HL-60 (cell line): ENCODE measurements around the gene KAT8.

Source experiments
- DNase-seq, 2 experiments: peaks; one replicate each; pipeline ENCODE4 v3.0.0-alpha.2; 2010 to 2020; ENCODE audit warnings: low read depth in 1 of 2, low spot score in 1 of 2
- H3K27ac ChIP-seq: fragments of 250-450 bp; sonication (Bioruptor Pico); replicated peaks from 2 replicates; pipeline ENCODE4 v1.5.1; 2020; ENCODE audit warnings: mild to moderate bottlenecking, moderate library complexity
- H3K27me3 ChIP-seq: fragments of 250-450 bp; sonication (Bioruptor Pico); 2 replicates; pipeline ENCODE4 v1.5.1; 2021; ENCODE audit warnings: mild to moderate bottlenecking, moderate library complexity; ENCODE audit not compliant: insufficient read depth, poor library complexity, severe bottlenecking
- H3K4me3 ChIP-seq: replicated peaks from 2 replicates; pipeline ENCODE4 v1.5.1; 2011; ENCODE audit warnings: mild to moderate bottlenecking, control low read depth, low read length; ENCODE audit not compliant: insufficient read depth
- GABPA ChIP-seq: IDR thresholded peaks from 2 replicates; pipeline ENCODE4 v1.6.1; 2012; ENCODE audit warnings: low read depth
- POLR2AphosphoS5 ChIP-seq: IDR thresholded peaks from 2 replicates; pipeline ENCODE4 v1.6.1; 2012; ENCODE audit warnings: low read depth
- SPI1 ChIP-seq: IDR thresholded peaks from 2 replicates; pipeline ENCODE4 v1.6.1; 2012; ENCODE audit warnings: low read depth, mild to moderate bottlenecking, borderline replicate concordance
- TF ChIP-seq, protein P1 (sequence below): IDR thresholded peaks from one replicate; pipeline ENCODE4 v1.5.1; 2011; ENCODE audit warnings: low read length, control low read depth, inconsistent platforms; ENCODE audit not compliant: insufficient read depth
- TF ChIP-seq, protein P2 (sequence below): IDR thresholded peaks from 2 replicates; pipeline ENCODE4 v1.6.1; 2012; ENCODE audit warnings: low read depth; ENCODE audit not compliant: insufficient replicate concordance

KAT8 gene

DNA sequence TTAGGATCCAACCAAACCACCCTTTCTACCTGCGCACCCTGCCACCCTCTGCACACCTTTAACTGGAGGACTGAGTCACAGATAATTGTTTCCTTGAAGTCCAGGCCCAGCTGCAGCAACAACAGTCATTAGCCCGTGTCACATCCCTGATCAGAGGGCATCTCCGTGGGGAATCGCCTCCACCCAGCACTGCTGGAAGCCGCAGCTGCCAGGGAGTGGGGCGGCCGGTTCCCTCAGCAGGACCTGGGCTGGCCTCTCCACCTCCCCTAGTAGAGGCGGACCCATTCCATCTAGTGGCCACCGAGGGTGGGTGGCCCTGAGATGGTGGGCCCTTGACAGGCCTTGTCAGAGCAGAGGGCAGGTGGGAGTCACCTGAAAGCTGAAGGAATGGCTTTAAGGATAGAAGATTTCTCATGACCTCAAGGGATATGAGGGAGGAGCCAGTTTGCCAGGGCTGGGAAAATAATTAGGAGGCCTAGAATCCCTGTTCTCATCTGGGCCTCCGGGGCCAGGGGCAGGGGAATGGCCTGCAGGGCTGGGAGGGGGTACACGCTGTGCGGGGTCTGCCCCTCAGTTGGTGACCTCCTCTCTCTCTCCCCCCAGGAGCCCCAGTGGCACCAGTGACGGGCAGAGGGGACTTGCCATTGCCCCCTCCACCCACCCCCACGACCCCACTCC, 35.0 kb upstream of the KAT8 start:
- no peak for DNase-seq
- Histone ChIP-seq H3K4me3 (no peak overlapping the region), H3K27me3 (no peaks in the 10 kb centered on the region), H3K27ac (no peak overlapping the region)
- no peak for TF ChIP-seq POLR2AphosphoS5
- TF ChIP-seq, protein P1, sequence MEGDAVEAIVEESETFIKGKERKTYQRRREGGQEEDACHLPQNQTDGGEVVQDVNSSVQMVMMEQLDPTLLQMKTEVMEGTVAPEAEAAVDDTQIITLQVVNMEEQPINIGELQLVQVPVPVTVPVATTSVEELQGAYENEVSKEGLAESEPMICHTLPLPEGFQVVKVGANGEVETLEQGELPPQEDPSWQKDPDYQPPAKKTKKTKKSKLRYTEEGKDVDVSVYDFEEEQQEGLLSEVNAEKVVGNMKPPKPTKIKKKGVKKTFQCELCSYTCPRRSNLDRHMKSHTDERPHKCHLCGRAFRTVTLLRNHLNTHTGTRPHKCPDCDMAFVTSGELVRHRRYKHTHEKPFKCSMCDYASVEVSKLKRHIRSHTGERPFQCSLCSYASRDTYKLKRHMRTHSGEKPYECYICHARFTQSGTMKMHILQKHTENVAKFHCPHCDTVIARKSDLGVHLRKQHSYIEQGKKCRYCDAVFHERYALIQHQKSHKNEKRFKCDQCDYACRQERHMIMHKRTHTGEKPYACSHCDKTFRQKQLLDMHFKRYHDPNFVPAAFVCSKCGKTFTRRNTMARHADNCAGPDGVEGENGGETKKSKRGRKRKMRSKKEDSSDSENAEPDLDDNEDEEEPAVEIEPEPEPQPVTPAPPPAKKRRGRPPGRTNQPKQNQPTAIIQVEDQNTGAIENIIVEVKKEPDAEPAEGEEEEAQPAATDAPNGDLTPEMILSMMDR = no peak
- TF ChIP-seq, protein P2, sequence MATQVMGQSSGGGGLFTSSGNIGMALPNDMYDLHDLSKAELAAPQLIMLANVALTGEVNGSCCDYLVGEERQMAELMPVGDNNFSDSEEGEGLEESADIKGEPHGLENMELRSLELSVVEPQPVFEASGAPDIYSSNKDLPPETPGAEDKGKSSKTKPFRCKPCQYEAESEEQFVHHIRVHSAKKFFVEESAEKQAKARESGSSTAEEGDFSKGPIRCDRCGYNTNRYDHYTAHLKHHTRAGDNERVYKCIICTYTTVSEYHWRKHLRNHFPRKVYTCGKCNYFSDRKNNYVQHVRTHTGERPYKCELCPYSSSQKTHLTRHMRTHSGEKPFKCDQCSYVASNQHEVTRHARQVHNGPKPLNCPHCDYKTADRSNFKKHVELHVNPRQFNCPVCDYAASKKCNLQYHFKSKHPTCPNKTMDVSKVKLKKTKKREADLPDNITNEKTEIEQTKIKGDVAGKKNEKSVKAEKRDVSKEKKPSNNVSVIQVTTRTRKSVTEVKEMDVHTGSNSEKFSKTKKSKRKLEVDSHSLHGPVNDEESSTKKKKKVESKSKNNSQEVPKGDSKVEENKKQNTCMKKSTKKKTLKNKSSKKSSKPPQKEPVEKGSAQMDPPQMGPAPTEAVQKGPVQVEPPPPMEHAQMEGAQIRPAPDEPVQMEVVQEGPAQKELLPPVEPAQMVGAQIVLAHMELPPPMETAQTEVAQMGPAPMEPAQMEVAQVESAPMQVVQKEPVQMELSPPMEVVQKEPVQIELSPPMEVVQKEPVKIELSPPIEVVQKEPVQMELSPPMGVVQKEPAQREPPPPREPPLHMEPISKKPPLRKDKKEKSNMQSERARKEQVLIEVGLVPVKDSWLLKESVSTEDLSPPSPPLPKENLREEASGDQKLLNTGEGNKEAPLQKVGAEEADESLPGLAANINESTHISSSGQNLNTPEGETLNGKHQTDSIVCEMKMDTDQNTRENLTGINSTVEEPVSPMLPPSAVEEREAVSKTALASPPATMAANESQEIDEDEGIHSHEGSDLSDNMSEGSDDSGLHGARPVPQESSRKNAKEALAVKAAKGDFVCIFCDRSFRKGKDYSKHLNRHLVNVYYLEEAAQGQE = no peak
- TF ChIP-seq SPI1 = no peak
- no peak for TF ChIP-seq GABPA

DNA sequence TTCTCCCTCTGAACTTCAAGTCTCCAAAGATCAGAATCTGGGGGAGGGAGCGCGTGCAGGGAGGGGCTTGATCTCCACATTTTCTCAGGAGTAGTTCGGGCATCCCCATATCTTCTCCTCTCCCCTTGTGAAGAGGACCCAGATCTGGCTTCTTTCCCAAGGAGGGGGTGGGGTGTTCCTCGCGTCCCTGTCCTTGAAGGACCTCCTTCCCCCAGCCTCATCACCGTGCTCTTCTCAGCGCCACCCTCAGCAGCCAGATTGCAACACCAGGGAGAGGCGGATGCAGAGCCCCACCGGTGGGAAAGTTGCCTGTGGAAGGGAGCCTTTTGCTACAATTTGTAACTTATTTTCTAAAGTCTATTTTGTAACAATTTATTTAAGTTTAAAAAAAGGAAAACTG, 34.4 kb upstream of the KAT8 start:
- no peak overlapping the region for H3K27ac ChIP-seq
- no peaks in the 10 kb centered on the region for H3K27me3 ChIP-seq

DNA sequence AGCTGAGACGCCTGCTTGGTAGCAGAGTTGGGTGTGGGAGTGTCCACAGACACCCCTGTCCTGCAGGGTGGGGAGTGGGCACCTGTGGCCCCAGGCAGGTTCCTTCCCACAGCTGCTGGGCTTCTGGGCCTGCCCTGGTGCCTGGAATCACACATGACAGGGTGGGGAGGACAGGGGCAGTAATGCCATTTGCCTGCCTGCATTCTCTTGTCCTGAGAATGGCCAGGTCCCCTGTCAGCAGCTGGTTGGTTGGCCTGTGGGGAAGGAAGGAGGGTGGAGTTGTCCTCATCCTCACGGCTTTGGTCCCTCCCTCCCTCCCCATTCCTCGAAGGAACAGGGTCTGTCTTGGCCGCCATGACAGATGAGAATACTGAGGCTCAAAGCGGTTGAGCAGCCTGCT, 33.9 kb upstream of the KAT8 start:
- no peak for DNase-seq
- H3K27ac ChIP-seq = no peak overlapping the region
- TF ChIP-seq POLR2AphosphoS5 (0 out of 2 replicates have a peak, but pooled peaks have one; percentile 17), GABPA (no peak)
- H3K4me3 ChIP-seq = no peak overlapping the region
- H3K27me3 ChIP-seq = no peaks in the 10 kb centered on the region

More for the DNA sequence above, 34.4 kb upstream of the KAT8 start:
- no peak overlapping the region for H3K4me3 ChIP-seq
- TF ChIP-seq GABPA (no peak), SPI1 (no peak), POLR2AphosphoS5 (no peak)
- TF ChIP-seq, protein P2 = no peak
- TF ChIP-seq, protein P1 = no peak
- no peak for DNase-seq

DNA sequence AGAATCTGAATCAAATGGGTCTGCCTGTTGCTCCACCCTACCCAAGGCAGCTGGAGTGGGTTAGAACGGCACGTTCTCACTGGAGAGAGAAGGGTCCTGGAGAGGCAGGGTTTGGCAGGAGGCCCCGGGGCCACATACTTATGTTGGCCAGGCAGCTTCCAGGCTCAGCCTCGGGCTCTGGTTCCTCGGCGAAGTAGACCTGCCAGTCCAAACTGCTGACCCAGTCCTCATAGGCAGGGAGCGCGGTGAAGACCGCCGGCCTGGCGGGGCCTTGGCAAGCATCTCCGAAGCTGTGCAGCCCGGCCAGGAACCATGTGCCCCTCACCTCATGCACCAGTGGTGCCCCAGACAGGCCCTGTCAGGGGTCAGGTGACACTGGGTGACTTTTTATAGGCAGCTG, 33.5 kb upstream of the KAT8 start:
- TF ChIP-seq SPI1 (no peak), POLR2AphosphoS5 (no peak), GABPA (no peak)
- TF ChIP-seq, protein P1 = no peak
- TF ChIP-seq, protein P2 = no peak

More for the DNA sequence above, 33.5 kb upstream of the KAT8 start:
- DNase-seq = no peak
- Histone ChIP-seq H3K27me3 (no peaks in the 10 kb centered on the region), H3K27ac (no peak overlapping the region), H3K4me3 (no peak overlapping the region)
